ENCODE data around the gene CEACAM4.

Gene CEACAM4

GRCh38 chr19:41606215-41606837 is 20.5 kb downstream of the CEACAM4 start:
- TF ChIP-seq, protein P1, sequence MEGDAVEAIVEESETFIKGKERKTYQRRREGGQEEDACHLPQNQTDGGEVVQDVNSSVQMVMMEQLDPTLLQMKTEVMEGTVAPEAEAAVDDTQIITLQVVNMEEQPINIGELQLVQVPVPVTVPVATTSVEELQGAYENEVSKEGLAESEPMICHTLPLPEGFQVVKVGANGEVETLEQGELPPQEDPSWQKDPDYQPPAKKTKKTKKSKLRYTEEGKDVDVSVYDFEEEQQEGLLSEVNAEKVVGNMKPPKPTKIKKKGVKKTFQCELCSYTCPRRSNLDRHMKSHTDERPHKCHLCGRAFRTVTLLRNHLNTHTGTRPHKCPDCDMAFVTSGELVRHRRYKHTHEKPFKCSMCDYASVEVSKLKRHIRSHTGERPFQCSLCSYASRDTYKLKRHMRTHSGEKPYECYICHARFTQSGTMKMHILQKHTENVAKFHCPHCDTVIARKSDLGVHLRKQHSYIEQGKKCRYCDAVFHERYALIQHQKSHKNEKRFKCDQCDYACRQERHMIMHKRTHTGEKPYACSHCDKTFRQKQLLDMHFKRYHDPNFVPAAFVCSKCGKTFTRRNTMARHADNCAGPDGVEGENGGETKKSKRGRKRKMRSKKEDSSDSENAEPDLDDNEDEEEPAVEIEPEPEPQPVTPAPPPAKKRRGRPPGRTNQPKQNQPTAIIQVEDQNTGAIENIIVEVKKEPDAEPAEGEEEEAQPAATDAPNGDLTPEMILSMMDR (IDR thresholded peaks at IDR 0.05; ENCODE audit: low read depth, low read length) = no peak
- no peak overlapping the region for H3K4me3 ChIP-seq (ENCODE audit: low read depth, low read length)

GRCh38 chr19:41604831-41605230 is 22.0 kb downstream of the CEACAM4 start:
- no peak overlapping the region for H3K4me3 ChIP-seq (ENCODE audit: low read depth, low read length)
- TF ChIP-seq, protein P1 (IDR thresholded peaks at IDR 0.05; ENCODE audit: low read depth, low read length) = no peak

DNA sequence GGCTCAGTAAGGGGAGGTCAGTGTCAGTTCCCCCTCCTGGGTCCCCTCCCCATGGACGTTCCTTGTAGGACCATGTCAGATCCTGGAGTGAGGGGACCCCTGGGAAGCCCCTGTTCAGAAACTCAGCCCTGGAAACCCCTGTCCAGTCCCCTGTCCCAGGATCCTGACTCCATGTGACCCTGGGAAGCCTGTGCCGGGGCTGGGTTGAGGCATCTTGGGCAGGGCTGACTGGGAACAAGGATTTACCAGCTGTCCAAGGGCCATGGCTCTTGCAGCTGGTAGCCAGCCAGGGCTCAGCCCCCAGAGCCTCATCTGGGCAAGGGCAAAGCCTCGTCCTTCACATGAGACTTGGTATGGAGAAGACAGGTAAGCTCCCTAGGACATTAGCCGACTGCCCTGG is 25.1 kb downstream of the CEACAM4 start:
- TF ChIP-seq, protein P1 (IDR thresholded peaks at IDR 0.05; ENCODE audit: low read depth, low read length) = no peak

DNA sequence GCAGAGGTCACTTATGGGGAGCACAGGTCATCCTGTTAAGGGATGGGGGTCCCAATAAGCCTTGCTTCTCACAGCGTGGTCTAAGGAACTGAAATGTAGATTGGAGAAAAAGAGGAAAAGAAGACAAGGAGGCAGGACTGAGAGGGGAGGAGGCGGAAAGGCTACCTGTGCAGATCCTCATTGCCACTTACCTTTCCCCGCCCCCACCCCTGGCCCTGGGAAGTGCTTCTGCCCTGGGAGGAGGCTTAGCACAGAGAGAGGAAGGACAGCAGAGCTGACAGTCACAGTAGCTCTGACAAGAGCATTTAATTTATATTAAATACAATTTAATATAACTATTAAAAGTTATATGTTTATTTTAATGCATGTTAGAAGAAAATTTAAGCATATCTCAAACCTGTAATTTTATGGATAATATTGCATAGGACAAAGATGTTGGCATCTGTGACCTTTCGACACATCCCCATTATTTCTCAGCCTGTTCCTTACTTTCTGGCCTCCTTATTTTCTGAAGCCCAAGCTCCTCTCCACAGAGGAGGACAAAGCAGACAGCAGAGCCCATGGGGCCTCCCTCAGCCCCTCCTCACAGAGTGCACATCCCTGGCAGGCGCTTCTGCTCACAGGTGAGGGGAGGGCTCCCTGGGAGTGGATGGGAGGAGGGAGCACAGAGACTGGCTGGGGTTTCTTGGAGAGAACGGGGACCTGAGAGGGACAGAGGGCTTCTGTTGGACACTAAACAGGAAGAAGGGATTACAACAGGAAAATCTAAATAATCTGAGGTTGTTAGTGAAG is 27.5 kb downstream of the CEACAM4 start:
- TF ChIP-seq, protein P1 (IDR thresholded peaks at IDR 0.05; ENCODE audit: low read depth, low read length) = no peak
- no peak overlapping the region for H3K4me3 ChIP-seq (ENCODE audit: low read depth, low read length)

More for the DNA sequence above, 25.1 kb downstream of the CEACAM4 start:
- no peak overlapping the region for H3K4me3 ChIP-seq (ENCODE audit: low read depth, low read length)

GRCh38 chr19:41597600-41598041 is 29.3 kb downstream of the CEACAM4 start:
- no peak overlapping the region for H3K4me3 ChIP-seq (ENCODE audit: low read depth, low read length)
- TF ChIP-seq, protein P1 (IDR thresholded peaks at IDR 0.05; ENCODE audit: low read depth, low read length) = peak; percentile 90

DNA sequence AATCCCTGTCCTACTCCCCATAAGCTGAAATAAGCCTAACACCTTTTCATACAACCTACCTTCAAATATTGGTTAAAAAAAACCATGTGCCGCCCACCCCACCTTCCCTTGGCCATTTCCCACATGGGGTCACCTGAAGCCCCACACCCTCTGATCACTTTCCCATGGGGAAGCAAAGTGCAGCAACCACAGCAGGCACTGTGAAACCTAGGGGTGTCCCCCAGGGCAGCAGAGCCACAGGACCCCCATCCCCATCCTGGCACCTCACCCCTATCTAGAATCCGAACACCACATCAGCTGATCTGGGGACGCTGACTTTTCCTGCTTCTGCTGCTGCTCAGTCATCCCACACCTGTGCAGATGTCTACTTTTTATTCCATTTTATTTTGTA is 31.0 kb downstream of the CEACAM4 start:
- TF ChIP-seq, protein P1 (IDR thresholded peaks at IDR 0.05; ENCODE audit: low read depth, low read length) = no peak
- no peak overlapping the region for H3K4me3 ChIP-seq (ENCODE audit: low read depth, low read length)

- H3K4me3 ChIP-seq (ENCODE audit: low read depth, low read length) = no peak overlapping the region
- TF ChIP-seq, protein P1 (IDR thresholded peaks at IDR 0.05; ENCODE audit: low read depth, low read length) = peak; percentile 47
Observed at GRCh38 chr19:41595258-41595889, 31.5 kb downstream of the CEACAM4 start.
